ENCODE measurements around the gene DPF3. TPM values are rescaled to one million over a fixed set of nuclear protein-coding genes. Genes with fewer than 3 reads are reported as not detected.
A peak's percentile ranks its signal among the peaks of the same experiment; 100 is the strongest.

The DPF3 gene
- total and polyA plus RNA-seq, 2 donors from 2014 or later, result 2.3 to 2.8 TPM

- intact Hi-C loops (cut with DNase I), result no loop called here
- FAIRE-seq, result no peak
These were observed 201.2 kb downstream of the DPF3 start for GRCh38 chr14:72692696-72693095.

GRCh38 chr14:72690324-72690723, 203.6 kb downstream of the DPF3 start:
- FAIRE-seq (no peak), DNase-seq (no peak)
- Histone ChIP-seq H3K9ac (ENCODE audit: low read length in 3 of 3) (no peak overlapping the region), H3K27ac (ENCODE audit: low read depth in 2 of 2, low read length in 2 of 2) (no peak overlapping the region), H3K9me3 (ENCODE audit: control insufficient read depth in 2 of 3, insufficient read depth in 1 of 3, low read length in 3 of 3) (no peaks in the 10 kb centered on the region), H3K4me1 (ENCODE audit: control insufficient read depth in 2 of 3, insufficient read depth in 2 of 3, low read depth in 1 of 3, low read length in 3 of 3) (no peaks in the 10 kb centered on the region), H3K36me3 (ENCODE audit: control insufficient read depth in 2 of 3, insufficient read depth in 3 of 3, low read length in 3 of 3) (peaks cover 0 to 4% (median 0%) of the 10 kb centered on the region in 3 donors), H3K4me3 (ENCODE audit: low read length in 3 of 3) (no peak overlapping the region), H3K27me3 (ENCODE audit: control insufficient read depth, insufficient read depth, low read length) (no peaks in the 10 kb centered on the region)
- no peak for TF ChIP-seq CTCF (IDR thresholded peaks at IDR 0.05; ENCODE audit: borderline replicate concordance, extremely low read depth, insufficient read depth)
- intact Hi-C loops (cut with DNase I), result no loop called here

More at GRCh38 chr14:72692696-72693095, 201.2 kb downstream of the DPF3 start:
- no peaks in the 10 kb centered on the region for H3K27me3 ChIP-seq (ENCODE audit: control insufficient read depth, insufficient read depth, low read length)
- H3K9ac ChIP-seq (ENCODE audit: low read length in 3 of 3), result no peak overlapping the region
- no peak for TF ChIP-seq CTCF (IDR thresholded peaks at IDR 0.05; ENCODE audit: borderline replicate concordance, extremely low read depth, insufficient read depth)
- DNase-seq, result peak in 3 of 5 donors; percentile 60 to 71 (median 63)
- H3K36me3 ChIP-seq (ENCODE audit: control insufficient read depth in 2 of 3, insufficient read depth in 3 of 3, low read length in 3 of 3), result no peaks in the 10 kb centered on the region
- H3K4me1 ChIP-seq (ENCODE audit: control insufficient read depth in 2 of 3, insufficient read depth in 2 of 3, low read depth in 1 of 3, low read length in 3 of 3), result no peaks in the 10 kb centered on the region
- H3K4me3 ChIP-seq (ENCODE audit: low read length in 3 of 3), result no peak overlapping the region
- H3K9me3 ChIP-seq (ENCODE audit: control insufficient read depth in 2 of 3, insufficient read depth in 1 of 3, low read length in 3 of 3), result no peaks in the 10 kb centered on the region
- no peak overlapping the region for H3K27ac ChIP-seq (ENCODE audit: low read depth in 2 of 2, low read length in 2 of 2)

GRCh38 chr14:72688990-72689671, 204.8 kb downstream of the DPF3 start:
- FAIRE-seq (no peak), DNase-seq (peak in 3 of 5 donors; percentile 8 to 45 (median 9))
- intact Hi-C loops (cut with DNase I), result no loop called here
- no peak overlapping the region for H3K27ac ChIP-seq (ENCODE audit: low read depth in 2 of 2, low read length in 2 of 2)
- H3K4me3 ChIP-seq (ENCODE audit: low read length in 3 of 3), result no peak overlapping the region
- H3K36me3 ChIP-seq (ENCODE audit: control insufficient read depth in 2 of 3, insufficient read depth in 3 of 3, low read length in 3 of 3), result peaks cover 0 to 4% (median 2%) of the 10 kb centered on the region in 3 donors
- H3K27me3 ChIP-seq (ENCODE audit: control insufficient read depth, insufficient read depth, low read length), result no peaks in the 10 kb centered on the region
- no peak overlapping the region for H3K9ac ChIP-seq (ENCODE audit: low read length in 3 of 3)
- no peaks in the 10 kb centered on the region for H3K4me1 ChIP-seq (ENCODE audit: control insufficient read depth in 2 of 3, insufficient read depth in 2 of 3, low read depth in 1 of 3, low read length in 3 of 3)
- no peak for TF ChIP-seq CTCF (IDR thresholded peaks at IDR 0.05; ENCODE audit: borderline replicate concordance, extremely low read depth, insufficient read depth)
- no peaks in the 10 kb centered on the region for H3K9me3 ChIP-seq (ENCODE audit: control insufficient read depth in 2 of 3, insufficient read depth in 1 of 3, low read length in 3 of 3)
